Measurements from ENCODE around the gene DNAAF1. TPM values are rescaled to one million over a fixed set of nuclear protein-coding genes. Genes with fewer than 3 reads are reported as not detected.

DNAAF1 gene
- total and polyA plus RNA-seq, 2 donors (not counting 3 experiments of a cell fraction or from before 2014, with no cell fraction given), result 0.01 TPM; not detected in 1

- intact Hi-C loops (cut with micrococcal nuclease), result no loop called here
- Histone ChIP-seq H3K9me1 (replicated peaks; ENCODE audit: control insufficient read depth, extremely low read depth, insufficient read depth, low read length) (no peaks in the 10 kb centered on the region), H3K4me2 (ENCODE audit: insufficient read depth, low read length) (no peak overlapping the region), H3K36me3 (ENCODE audit: control insufficient read depth in 2 of 2, extremely low read depth in 1 of 2, insufficient read depth in 2 of 2, low read length in 2 of 2) (peaks cover 3 to 14% of the 10 kb centered on the region in 2 experiments), H3K9me3 (replicated peaks; ENCODE audit: control insufficient read depth, insufficient read depth, low read length) (no peaks in the 10 kb centered on the region), H3K9ac (replicated peaks; ENCODE audit: extremely low read depth, insufficient read depth, low read length) (no peak overlapping the region), H3K79me2 (ENCODE audit: control insufficient read depth, insufficient read depth, low read length) (peaks cover 55% of the 10 kb centered on the region), H4K20me1 (replicated peaks; ENCODE audit: control insufficient read depth, extremely low read depth, insufficient read depth, low read length) (peaks cover 2% of the 10 kb centered on the region), H2AFZ (ENCODE audit: low read depth, low read length) (no peak overlapping the region), H3K27me3 (ENCODE audit: control insufficient read depth in 2 of 2, insufficient read depth in 2 of 2, low read length in 2 of 2) (no peaks in the 10 kb centered on the region), H3K27ac (ENCODE audit: insufficient read depth, low read depth, low read length) (no peak overlapping the region), H3K4me1 (ENCODE audit: control insufficient read depth, extremely low read depth, insufficient read depth, low read length) (no peaks in the 10 kb centered on the region), H3K4me3 (replicated peaks in 1 of 3; ENCODE audit: insufficient read depth in 1 of 3, low read depth in 1 of 3, low read length in 3 of 3) (no peak overlapping the region)
- TF ChIP-seq MYC (IDR thresholded peaks at IDR 0.05; ENCODE audit: low read depth, low read length) (no peak), JUN (IDR thresholded peaks at IDR 0.05; ENCODE audit: borderline replicate concordance, insufficient read depth, insufficient read length, low read depth) (no peak), POLR2A (IDR thresholded peaks at IDR 0.05; ENCODE audit: low read depth, low read length) (no peak), MAX (IDR thresholded peaks at IDR 0.05; ENCODE audit: insufficient read depth, insufficient read length) (no peak), POLR2AphosphoS5 (IDR thresholded peaks at IDR 0.05; ENCODE audit: insufficient read depth, low read depth, low read length) (no peak), CTCF (IDR thresholded peaks at IDR 0.05; ENCODE audit: extremely low read depth in 1 of 2, insufficient read depth in 1 of 2, low read depth in 1 of 2, low read length in 2 of 2) (no peak), EZH2 (IDR thresholded peaks at IDR 0.05; ENCODE audit: borderline replicate concordance, low read depth, low read length, severe bottlenecking) (no peak), FOS (IDR thresholded peaks at IDR 0.05; ENCODE audit: borderline replicate concordance, insufficient read depth, low read length) (no peak), GATA2 (IDR thresholded peaks at IDR 0.05; ENCODE audit: insufficient read depth, insufficient read length, low read depth, low read length) (no peak)
- no peak for FAIRE-seq
- BruUV-seq (replicated peaks), result no TSS peak
- CTCF ChIA-PET, result interaction anchor here (1.4 to 1.7 kb wide), 3 partner anchors 12 to 20 kb away, joined by 3 to 6 read pairs (median 4); partner anchors contain the start of gene MBTPS1
- POLR2A ChIA-PET, result no interaction called here
- DNase-seq (ENCODE audit: low read depth, low spot score), result no peak
- dilution Hi-C loops (cut with MboI; ENCODE audit: extremely low pct_ligation_motif_present, low sequenced_read_pairs), result no loop called here
Measured at GRCh38 chr16:84104231-84104630, 40.9 kb upstream of the DNAAF1 start.
